Fibroblast of lung (primary cell): ENCODE measurements around the gene CNGA1. TPM values are rescaled to one million over a fixed set of nuclear protein-coding genes. Genes with fewer than 3 reads are reported as not detected.

Experiments
- DNase-seq, 2 donors: peaks; one replicate each; pipeline versions ENCODE4 v3.0.0 to v3.0.0-alpha.2; 2010; ENCODE audit warnings: low read depth in 2 of 2
- H2AFZ ChIP-seq: 2 replicates; pipeline ENCODE4 v1.5.1; 2012; ENCODE audit warnings: low read length, control low read depth, inconsistent platforms
- H3K27ac ChIP-seq: 2 replicates; pipeline ENCODE4 v1.5.1; 2011; ENCODE audit warnings: low read length, control low read depth; ENCODE audit not compliant: insufficient read depth
- H3K27me3 ChIP-seq: 2 replicates; pipeline ENCODE4 v1.5.1; 2011; ENCODE audit warnings: mild to moderate bottlenecking, low read length; ENCODE audit not compliant: control insufficient read depth, insufficient read depth
- H3K36me3 ChIP-seq: 2 replicates; pipeline ENCODE4 v1.5.1; 2011; ENCODE audit warnings: low read length; ENCODE audit not compliant: control insufficient read depth, insufficient read depth
- H3K4me1 ChIP-seq: 2 replicates; pipeline ENCODE4 v1.5.1; 2011; ENCODE audit warnings: low read length; ENCODE audit not compliant: control insufficient read depth, insufficient read depth; ENCODE audit errors: extremely low read depth
- H3K4me2 ChIP-seq: 2 replicates; pipeline ENCODE4 v1.5.1; 2011; ENCODE audit warnings: low read length, control low read depth; ENCODE audit not compliant: insufficient read depth; ENCODE audit errors: extremely low read depth
- H3K4me3 ChIP-seq, 4 experiments: fragments of 200-600 bp in 1 of 4; sonication (generic) in 1 of 4; replicated peaks in 1 of 4; 2 replicates each; pipeline ENCODE4 v1.5.1; 2011 to 2016; ENCODE audit warnings: low read length in 4 of 4, low read depth in 3 of 4, mild to moderate bottlenecking in 3 of 4, control low read depth in 2 of 4, inconsistent platforms in 1 of 4, mixed read lengths in 1 of 4; ENCODE audit not compliant: insufficient read depth in 1 of 4; ENCODE audit errors: control extremely low read depth in 1 of 4
- H3K79me2 ChIP-seq: 2 replicates; pipeline ENCODE4 v1.5.1; 2012; ENCODE audit warnings: mild to moderate bottlenecking, low read length, inconsistent platforms; ENCODE audit not compliant: control insufficient read depth, insufficient read depth
- H3K9ac ChIP-seq: 2 replicates; pipeline ENCODE4 v1.5.1; 2011; ENCODE audit warnings: mild to moderate bottlenecking, low read length, control low read depth; ENCODE audit not compliant: insufficient read depth
- H3K9me3 ChIP-seq: 2 replicates; pipeline ENCODE4 v1.5.1; 2012; ENCODE audit warnings: low read depth, low read length; ENCODE audit not compliant: control insufficient read depth, insufficient read depth
- H4K20me1 ChIP-seq: 2 replicates; pipeline ENCODE4 v1.5.1; 2011; ENCODE audit warnings: low read length; ENCODE audit not compliant: control insufficient read depth, insufficient read depth; ENCODE audit errors: extremely low read depth
- CTCF ChIP-seq, 2 donors: IDR thresholded peaks in 1 of 2; conservative IDR thresholded peaks in 1 of 2; 1 replicate in 1 of 2; 2 replicates in 1 of 2; pipeline ENCODE4 v1.5.1; 2011 to 2012; ENCODE audit warnings: low read length in 2 of 2, control low read depth in 1 of 2, inconsistent platforms in 1 of 2, low read depth in 1 of 2, mild to moderate bottlenecking in 1 of 2
- EZH2 ChIP-seq: IDR thresholded peaks from 2 replicates; pipeline ENCODE4 v1.5.1; 2012; ENCODE audit warnings: low read length, control low read depth, mild to moderate bottlenecking; ENCODE audit errors: missing control alignments
- polyA plus RNA-seq, 2 donors: library from polyadenylated mRNA; depleted of rRNA in 1 of 2; stranded (reverse) in 1 of 2; unstranded in 1 of 2; fragments of >200 nt; gene quantifications; 2 replicates each; pipeline ENCODE4 v1.2.1, GENCODE V29; 2011 to 2012; ENCODE audit warnings: missing spikeins in 1 of 2
- total RNA-seq: library from RNA; depleted of rRNA; stranded (reverse); fragments of >200 nt; gene quantifications from 2 replicates; pipeline ENCODE4 v1.2.1, GENCODE V29; 2014

The CNGA1 gene
- total and polyA plus RNA-seq, 2 donors (not counting 1 experiment from before 2014, with no cell fraction given), result not detected

- Histone ChIP-seq H3K4me1 (no peaks in the 10 kb centered on the region), H3K9ac (peak overlapping the region; percentile 72), H3K36me3 (no peaks in the 10 kb centered on the region), H3K9me3 (no peaks in the 10 kb centered on the region), H3K27ac (peak overlapping the region; percentile 76), H2AFZ (peak overlapping the region; percentile 72), H3K4me3 (peak overlapping the region; percentile 70 to 96 (median 85)), H3K79me2 (peaks cover 11% of the 10 kb centered on the region), H3K4me2 (peak overlapping the region; percentile 59), H4K20me1 (no peaks in the 10 kb centered on the region), H3K27me3 (no peaks in the 10 kb centered on the region)
- TF ChIP-seq CTCF (conservative IDR thresholded peaks at IDR 0.05 in 1 of 2, IDR thresholded peaks at IDR 0.05 in 1 of 2; ENCODE audit: low read depth in 1 of 2, low read length in 2 of 2) (no peak), EZH2 (no peak)
- peak in 1 of 2 donors; percentile 12 for DNase-seq
Observed at GRCh38 chr4:47913861-47914219, 102.6 kb downstream of the CNGA1 start.

GRCh38 chr4:47913330-47913729, 103.2 kb downstream of the CNGA1 start:
- peak; percentile 26 to 66 for DNase-seq

GRCh38 chr4:47907089-47907646, 109.3 kb downstream of the CNGA1 start:
- Histone ChIP-seq H3K9me3 (no peaks in the 10 kb centered on the region), H3K4me3 (no peak overlapping the region), H3K4me2 (no peak overlapping the region), H2AFZ (no peak overlapping the region), H3K9ac (no peak overlapping the region), H3K36me3 (no peaks in the 10 kb centered on the region), H3K27ac (no peak overlapping the region), H4K20me1 (no peaks in the 10 kb centered on the region), H3K79me2 (peaks cover 2% of the 10 kb centered on the region), H3K27me3 (no peaks in the 10 kb centered on the region), H3K4me1 (no peaks in the 10 kb centered on the region)
- no peak for TF ChIP-seq CTCF (conservative IDR thresholded peaks at IDR 0.05 in 1 of 2, IDR thresholded peaks at IDR 0.05 in 1 of 2; ENCODE audit: low read depth in 1 of 2, low read length in 2 of 2)
- TF ChIP-seq EZH2, result no peak
- DNase-seq, result peak in 1 of 2 donors; percentile 6

More at GRCh38 chr4:47913330-47913729, 103.2 kb downstream of the CNGA1 start:
- Histone ChIP-seq H3K27me3 (no peaks in the 10 kb centered on the region), H3K79me2 (peaks cover 11% of the 10 kb centered on the region), H3K4me1 (no peaks in the 10 kb centered on the region), H3K4me2 (peak overlapping the region; percentile 59), H3K9ac (peak overlapping the region; percentile 72), H3K27ac (peak overlapping the region; percentile 76), H3K4me3 (peak overlapping the region; percentile 70 to 96 (median 85)), H4K20me1 (no peaks in the 10 kb centered on the region), H3K9me3 (no peaks in the 10 kb centered on the region), H2AFZ (peak overlapping the region; percentile 72), H3K36me3 (no peaks in the 10 kb centered on the region)
- no peak for TF ChIP-seq CTCF (conservative IDR thresholded peaks at IDR 0.05 in 1 of 2, IDR thresholded peaks at IDR 0.05 in 1 of 2; ENCODE audit: low read depth in 1 of 2, low read length in 2 of 2)
- no peak for TF ChIP-seq EZH2
